HCT116 (cell line): ENCODE data around the gene IGDCC3.

Experiments used
- CBX3 ChIP-seq: IDR thresholded peaks from 2 replicates; pipeline ENCODE4 v1.6.1; 2012; ENCODE audit warnings: low read depth
- CTCF ChIP-seq, 3 experiments: fragments of 200-600 bp in 1 of 3; sonication (generic) in 1 of 3; IDR thresholded peaks in 2 of 3; conservative IDR thresholded peaks in 1 of 3; 2 replicates each; pipeline ENCODE4 v1.5.1; 2012 to 2017; ENCODE audit warnings: low read depth in 2 of 3, low read length in 2 of 3, antibody characterized with exemption in 1 of 3, borderline replicate concordance in 1 of 3, control low read depth in 1 of 3, mild to moderate bottlenecking in 1 of 3, mixed read lengths in 1 of 3, mixed run types in 1 of 3, moderate library complexity in 1 of 3; ENCODE audit not compliant: insufficient read depth in 1 of 3
- EZH2 ChIP-seq: fragments of 200-600 bp; sonication (generic); IDR thresholded peaks from 2 replicates; pipeline ENCODE4 v1.6.1; 2017; ENCODE audit warnings: antibody characterized with exemption, mixed run types
- EZH2phosphoT487 ChIP-seq: fragments of 200-600 bp; IDR thresholded peaks from 2 replicates; pipeline ENCODE4 v1.6.1; 2018; ENCODE audit warnings: antibody characterized with exemption, borderline replicate concordance
- POLR2A ChIP-seq: IDR thresholded peaks from 2 replicates; pipeline ENCODE4 v1.7.0; 2011; ENCODE audit warnings: borderline replicate concordance; ENCODE audit not compliant: insufficient read depth, insufficient read length; ENCODE audit errors: extremely low read depth
- POLR2AphosphoS5 ChIP-seq: IDR thresholded peaks from 2 replicates; pipeline ENCODE4 v1.6.1; 2011; ENCODE audit warnings: mild to moderate bottlenecking, low read depth, low read length, moderate library complexity
- SP1 ChIP-seq: IDR thresholded peaks from 2 replicates; pipeline ENCODE4 v1.6.1; 2012; ENCODE audit warnings: low read depth
- SRF ChIP-seq: IDR thresholded peaks from 2 replicates; pipeline ENCODE4 v1.6.1; 2012; ENCODE audit warnings: low read depth
- ZFX ChIP-seq: fragments of 450-650 bp; IDR thresholded peaks from 2 replicates; pipeline ENCODE4 v1.6.1; 2017

- no peak for TF ChIP-seq CTCF (IDR thresholded peaks at IDR 0.05 in 2 of 3, conservative IDR thresholded peaks at IDR 0.05 in 1 of 3; ENCODE audit: borderline replicate concordance in 1 of 3, insufficient read depth in 1 of 3, low read depth in 2 of 3, low read length in 2 of 3)
- TF ChIP-seq EZH2: no peak
- TF ChIP-seq CBX3: no peak
- TF ChIP-seq POLR2A: no peak
- no peak for TF ChIP-seq EZH2phosphoT487
- no peak for TF ChIP-seq POLR2AphosphoS5
- no peak for TF ChIP-seq ZFX
- TF ChIP-seq SRF: no peak
- no peak for TF ChIP-seq SP1
Observed at GRCh38 chr15:65402961-65403360, 25.2 kb upstream of the IGDCC3 start.
